Measurements from ENCODE around the gene CDH23. TPM values are rescaled to one million over a fixed set of nuclear protein-coding genes. Genes with fewer than 3 reads are reported as not detected.

CDH23 gene
- total and polyA plus RNA-seq, 2 experiments from 2014 or later: 0.30 to 1.5 TPM

- no peak overlapping the region for H3K27ac ChIP-seq
- H3K4me3 ChIP-seq: no peak overlapping the region
- H3K79me2 ChIP-seq: peaks cover 80% of the 10 kb centered on the region
- H3K4me2 ChIP-seq: no peak overlapping the region
- H3K9me2 ChIP-seq (replicated peaks; ENCODE audit: insufficient read depth): no peaks in the 10 kb centered on the region
- no peaks in the 10 kb centered on the region for H3K9me3 ChIP-seq (ENCODE audit: low read depth)
- no peak overlapping the region for H2AFZ ChIP-seq
- no peaks in the 10 kb centered on the region for H3K27me3 ChIP-seq
- 94% methylated on average over 4 of the region's 5 CpGs for WGBS (ENCODE audit: low lambda C conversion rate, missing lambda C conversion rate)
- no peaks in the 10 kb centered on the region for H3K36me3 ChIP-seq (replicated peaks; ENCODE audit: insufficient read depth, low read depth)
- peaks cover 74% of the 10 kb centered on the region for H4K20me1 ChIP-seq (ENCODE audit: insufficient read depth, poor library complexity, severe bottlenecking)
- peaks cover 22% of the 10 kb centered on the region for H3K4me1 ChIP-seq (ENCODE audit: insufficient read depth)
- no peak for DNase-seq (ENCODE audit: low spot score)
- TF ChIP-seq EZH2 (IDR thresholded peaks at IDR 0.05; ENCODE audit: borderline replicate concordance) (no peak), CTCF (IDR thresholded peaks at IDR 0.05; ENCODE audit: poor library complexity) (no peak), EZH2phosphoT487 (IDR thresholded peaks at IDR 0.05; ENCODE audit: low read depth, severe bottlenecking, unreplicated experiment) (no peak)
Observed at GRCh38 chr10:71832967-71833366, 436.2 kb downstream of the CDH23 start.

DNA sequence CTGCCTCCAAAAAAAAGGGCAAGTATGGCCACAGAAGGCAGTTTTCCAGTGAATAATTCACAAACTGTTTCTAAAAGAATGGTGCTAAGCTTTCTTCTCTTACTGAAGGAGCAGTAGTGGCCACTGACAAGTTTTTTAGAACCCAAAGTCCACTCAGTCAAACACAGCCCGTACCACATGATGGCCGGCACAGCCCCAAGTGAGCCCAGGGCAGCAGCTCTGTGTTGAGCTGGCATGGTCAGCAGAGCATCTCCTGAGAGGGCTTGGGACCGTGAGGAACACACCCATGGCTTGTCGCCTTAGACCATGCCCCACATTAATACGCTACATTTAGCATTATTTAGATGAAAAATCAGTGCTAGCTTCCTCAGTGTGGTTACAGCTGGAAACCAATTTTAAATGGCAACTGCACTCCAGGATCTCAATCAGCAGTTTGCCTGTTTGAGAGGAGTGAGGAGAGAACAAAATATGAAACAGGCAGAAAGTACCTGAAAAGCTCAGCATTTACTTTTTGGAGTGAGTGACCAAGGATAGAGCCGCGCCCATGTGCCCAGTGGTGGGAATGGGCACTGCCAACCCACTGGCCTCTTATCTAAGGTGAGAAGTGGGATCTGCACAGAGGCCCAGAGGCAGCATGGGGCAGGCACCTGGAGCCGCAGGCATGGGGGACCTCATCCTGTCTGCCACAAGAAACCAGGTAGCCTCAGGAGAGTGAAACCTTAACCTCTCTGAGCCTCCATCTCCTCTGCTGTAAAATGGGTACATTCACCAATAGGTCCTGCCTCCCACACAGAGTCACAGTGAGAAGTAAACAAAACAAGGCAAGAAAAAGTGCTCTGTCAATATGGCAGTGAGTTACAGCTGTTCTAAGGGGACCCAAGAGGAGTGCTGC, 437.0 kb downstream of the CDH23 start:
- Histone ChIP-seq H3K27ac (no peak overlapping the region), H3K79me2 (peaks cover 87% of the 10 kb centered on the region), H3K36me3 (replicated peaks; ENCODE audit: insufficient read depth, low read depth) (no peaks in the 10 kb centered on the region), H3K9me3 (ENCODE audit: low read depth) (no peaks in the 10 kb centered on the region), H3K27me3 (no peaks in the 10 kb centered on the region), H3K4me2 (no peak overlapping the region), H3K4me3 (no peak overlapping the region), H4K20me1 (ENCODE audit: insufficient read depth, poor library complexity, severe bottlenecking) (peaks cover 81% of the 10 kb centered on the region), H3K4me1 (ENCODE audit: insufficient read depth) (peaks cover 28% of the 10 kb centered on the region), H2AFZ (no peak overlapping the region), H3K9me2 (replicated peaks; ENCODE audit: insufficient read depth) (no peaks in the 10 kb centered on the region)
- DNase-seq (ENCODE audit: low spot score): no peak
- 95% methylated on average over 8 of the region's 8 CpGs for WGBS (ENCODE audit: low lambda C conversion rate, missing lambda C conversion rate)
- TF ChIP-seq EZH2phosphoT487 (IDR thresholded peaks at IDR 0.05; ENCODE audit: low read depth, severe bottlenecking, unreplicated experiment) (no peak), CTCF (IDR thresholded peaks at IDR 0.05; ENCODE audit: poor library complexity) (no peak), EZH2 (IDR thresholded peaks at IDR 0.05; ENCODE audit: borderline replicate concordance) (no peak)

DNA sequence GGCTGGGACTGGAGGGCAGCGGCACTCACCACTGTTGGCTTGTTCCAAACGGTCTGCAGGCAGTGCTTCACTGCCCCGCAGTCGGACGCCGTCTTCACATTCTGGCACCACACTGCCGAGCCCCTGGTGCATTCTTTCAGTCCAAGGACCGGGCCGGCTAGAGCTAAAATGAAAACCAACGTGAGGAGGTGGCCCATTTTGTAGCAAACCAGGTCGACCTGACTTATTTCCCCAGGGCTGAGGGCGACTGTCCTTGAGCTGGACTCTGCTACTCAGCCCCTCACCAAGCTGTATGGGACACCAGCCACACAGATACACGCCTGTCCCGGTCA, 437.6 kb downstream of the CDH23 start:
- TF ChIP-seq CTCF (IDR thresholded peaks at IDR 0.05; ENCODE audit: poor library complexity) (no peak), EZH2phosphoT487 (IDR thresholded peaks at IDR 0.05; ENCODE audit: low read depth, severe bottlenecking, unreplicated experiment) (no peak), EZH2 (IDR thresholded peaks at IDR 0.05; ENCODE audit: borderline replicate concordance) (no peak)
- H3K4me2 ChIP-seq: no peak overlapping the region
- H3K79me2 ChIP-seq: peaks cover 93% of the 10 kb centered on the region
- no peaks in the 10 kb centered on the region for H3K9me2 ChIP-seq (replicated peaks; ENCODE audit: insufficient read depth)
- no peak overlapping the region for H2AFZ ChIP-seq
- 97% methylated on average over 14 of the region's 14 CpGs for WGBS (ENCODE audit: low lambda C conversion rate, missing lambda C conversion rate)
- no peak overlapping the region for H3K27ac ChIP-seq
- H3K9me3 ChIP-seq (ENCODE audit: low read depth): no peaks in the 10 kb centered on the region
- H3K4me3 ChIP-seq: no peak overlapping the region
- DNase-seq (ENCODE audit: low spot score): no peak
- H3K4me1 ChIP-seq (ENCODE audit: insufficient read depth): peaks cover 32% of the 10 kb centered on the region
- H4K20me1 ChIP-seq (ENCODE audit: insufficient read depth, poor library complexity, severe bottlenecking): peaks cover 87% of the 10 kb centered on the region
- no peaks in the 10 kb centered on the region for H3K27me3 ChIP-seq
- H3K36me3 ChIP-seq (replicated peaks; ENCODE audit: insufficient read depth, low read depth): no peaks in the 10 kb centered on the region
